ENCODE data around the gene DSTYK.

DNA sequence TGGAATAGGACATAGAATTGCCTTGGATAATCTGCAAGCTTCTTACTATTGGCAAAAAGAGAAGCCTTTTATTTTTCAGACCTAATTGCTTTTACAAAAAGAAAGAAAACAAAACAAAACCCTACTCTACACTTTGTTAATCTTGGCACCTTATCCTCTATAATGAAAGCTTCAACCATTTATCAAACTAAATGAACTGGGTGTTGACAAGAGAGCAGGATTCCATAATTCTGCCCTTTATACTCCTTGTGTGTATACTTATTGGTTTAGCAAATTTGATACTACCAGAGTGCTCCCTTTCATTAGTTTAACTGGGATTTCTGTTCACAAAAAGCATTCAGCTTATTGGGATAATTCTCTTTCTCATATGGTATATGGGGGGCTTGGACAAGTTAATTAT lies 13.2 kb upstream of the DSTYK start:
- TF ChIP-seq, protein P1, sequence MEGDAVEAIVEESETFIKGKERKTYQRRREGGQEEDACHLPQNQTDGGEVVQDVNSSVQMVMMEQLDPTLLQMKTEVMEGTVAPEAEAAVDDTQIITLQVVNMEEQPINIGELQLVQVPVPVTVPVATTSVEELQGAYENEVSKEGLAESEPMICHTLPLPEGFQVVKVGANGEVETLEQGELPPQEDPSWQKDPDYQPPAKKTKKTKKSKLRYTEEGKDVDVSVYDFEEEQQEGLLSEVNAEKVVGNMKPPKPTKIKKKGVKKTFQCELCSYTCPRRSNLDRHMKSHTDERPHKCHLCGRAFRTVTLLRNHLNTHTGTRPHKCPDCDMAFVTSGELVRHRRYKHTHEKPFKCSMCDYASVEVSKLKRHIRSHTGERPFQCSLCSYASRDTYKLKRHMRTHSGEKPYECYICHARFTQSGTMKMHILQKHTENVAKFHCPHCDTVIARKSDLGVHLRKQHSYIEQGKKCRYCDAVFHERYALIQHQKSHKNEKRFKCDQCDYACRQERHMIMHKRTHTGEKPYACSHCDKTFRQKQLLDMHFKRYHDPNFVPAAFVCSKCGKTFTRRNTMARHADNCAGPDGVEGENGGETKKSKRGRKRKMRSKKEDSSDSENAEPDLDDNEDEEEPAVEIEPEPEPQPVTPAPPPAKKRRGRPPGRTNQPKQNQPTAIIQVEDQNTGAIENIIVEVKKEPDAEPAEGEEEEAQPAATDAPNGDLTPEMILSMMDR (IDR thresholded peaks at IDR 0.05), result no peak
- no peak for TF ChIP-seq POLR2A (IDR thresholded peaks at IDR 0.05)
